Measurements from ENCODE around the gene PIWIL1. TPM values are rescaled to one million over a fixed set of nuclear protein-coding genes. Genes with fewer than 3 reads are reported as not detected.

The PIWIL1 gene
- total and polyA plus RNA-seq, 3 donors from 2014 or later: 53.0 to 203 (median 71.7) TPM

DNA sequence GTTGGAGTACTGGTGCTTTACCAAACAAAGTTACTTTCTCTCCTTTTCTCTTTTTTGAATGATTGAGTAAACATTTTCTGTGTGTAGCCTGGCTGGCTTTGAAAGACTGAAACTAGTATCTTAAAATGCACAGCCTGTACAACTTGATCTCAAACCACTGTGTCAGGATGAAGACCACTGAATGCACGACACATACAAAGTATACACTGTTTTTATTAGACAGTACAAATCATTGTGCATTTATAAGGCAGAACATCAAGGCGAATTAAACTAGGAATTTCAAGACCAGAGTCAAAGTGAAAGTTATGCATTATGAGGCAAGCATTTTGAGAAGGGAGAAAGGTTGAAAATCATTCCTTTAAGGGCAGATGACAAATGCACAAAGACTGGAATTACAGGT is 59.0 kb downstream of the PIWIL1 start:
- H3K4me1 ChIP-seq: no peaks in the 10 kb centered on the region
- no peaks in the 10 kb centered on the region for H3K9me3 ChIP-seq
- no peaks in the 10 kb centered on the region for H3K27me3 ChIP-seq
- H3K4me3 ChIP-seq: no peak overlapping the region
- no peak for DNase-seq
- intact Hi-C loops (cut with DNase I; ENCODE audit: low total_unique reads): no loop called here
- H3K27ac ChIP-seq: no peak overlapping the region
- TF ChIP-seq, protein P1, sequence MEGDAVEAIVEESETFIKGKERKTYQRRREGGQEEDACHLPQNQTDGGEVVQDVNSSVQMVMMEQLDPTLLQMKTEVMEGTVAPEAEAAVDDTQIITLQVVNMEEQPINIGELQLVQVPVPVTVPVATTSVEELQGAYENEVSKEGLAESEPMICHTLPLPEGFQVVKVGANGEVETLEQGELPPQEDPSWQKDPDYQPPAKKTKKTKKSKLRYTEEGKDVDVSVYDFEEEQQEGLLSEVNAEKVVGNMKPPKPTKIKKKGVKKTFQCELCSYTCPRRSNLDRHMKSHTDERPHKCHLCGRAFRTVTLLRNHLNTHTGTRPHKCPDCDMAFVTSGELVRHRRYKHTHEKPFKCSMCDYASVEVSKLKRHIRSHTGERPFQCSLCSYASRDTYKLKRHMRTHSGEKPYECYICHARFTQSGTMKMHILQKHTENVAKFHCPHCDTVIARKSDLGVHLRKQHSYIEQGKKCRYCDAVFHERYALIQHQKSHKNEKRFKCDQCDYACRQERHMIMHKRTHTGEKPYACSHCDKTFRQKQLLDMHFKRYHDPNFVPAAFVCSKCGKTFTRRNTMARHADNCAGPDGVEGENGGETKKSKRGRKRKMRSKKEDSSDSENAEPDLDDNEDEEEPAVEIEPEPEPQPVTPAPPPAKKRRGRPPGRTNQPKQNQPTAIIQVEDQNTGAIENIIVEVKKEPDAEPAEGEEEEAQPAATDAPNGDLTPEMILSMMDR (IDR thresholded peaks at IDR 0.05): no peak
- no peak for TF ChIP-seq POLR2A (IDR thresholded peaks at IDR 0.05)
- H3K36me3 ChIP-seq (ENCODE audit: low read depth, missing control alignments): no peaks in the 10 kb centered on the region
- WGBS, 2 donors: 66 to 72% methylated on average over 2 of the region's 2 CpGs

DNA sequence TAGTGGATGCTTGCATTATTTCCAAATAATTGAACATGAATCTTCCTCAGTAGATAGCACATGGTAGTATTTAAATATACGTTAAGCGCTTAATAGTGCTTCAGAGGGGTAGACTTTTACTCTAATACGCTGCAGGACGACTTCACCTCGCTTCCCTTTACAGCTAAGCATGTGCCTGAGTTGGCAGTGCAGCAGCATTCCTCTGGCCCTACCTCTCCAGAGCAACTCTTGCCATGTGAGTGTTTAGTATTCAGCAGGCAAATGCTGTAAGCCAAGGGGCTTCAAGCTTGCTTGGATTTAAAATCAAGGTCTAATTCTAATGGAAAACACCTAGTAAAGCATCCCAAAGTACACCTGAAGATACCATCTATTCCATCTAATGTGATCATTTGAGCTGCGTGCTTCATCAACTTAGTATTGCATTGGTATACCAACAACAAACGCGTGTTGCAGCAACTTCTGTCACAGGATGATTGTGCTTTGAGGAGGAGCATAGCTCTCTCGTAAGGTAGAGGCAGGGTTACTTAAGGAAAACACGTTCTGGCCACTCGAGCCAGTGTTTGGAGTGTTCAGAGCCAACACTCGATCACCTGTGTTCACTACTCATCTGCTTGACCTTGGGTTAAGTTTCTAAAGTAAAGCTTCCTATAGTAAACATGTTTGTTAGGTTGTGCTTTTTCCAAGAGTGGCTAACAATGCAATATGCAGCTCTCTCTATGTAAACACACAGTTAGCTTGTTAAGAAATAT is 60.6 kb downstream of the PIWIL1 start:
- intact Hi-C loops (cut with DNase I; ENCODE audit: low total_unique reads): no loop called here
- Histone ChIP-seq H3K27me3 (no peaks in the 10 kb centered on the region), H3K4me1 (no peaks in the 10 kb centered on the region), H3K4me3 (no peak overlapping the region), H3K36me3 (ENCODE audit: low read depth, missing control alignments) (no peaks in the 10 kb centered on the region), H3K9me3 (no peaks in the 10 kb centered on the region), H3K27ac (no peak overlapping the region)
- no peak for DNase-seq
- TF ChIP-seq, protein P1 (IDR thresholded peaks at IDR 0.05): no peak
- TF ChIP-seq POLR2A (IDR thresholded peaks at IDR 0.05): no peak
- 85 to 87% methylated on average over 12 of the region's 12 CpGs for WGBS, 2 donors

DNA sequence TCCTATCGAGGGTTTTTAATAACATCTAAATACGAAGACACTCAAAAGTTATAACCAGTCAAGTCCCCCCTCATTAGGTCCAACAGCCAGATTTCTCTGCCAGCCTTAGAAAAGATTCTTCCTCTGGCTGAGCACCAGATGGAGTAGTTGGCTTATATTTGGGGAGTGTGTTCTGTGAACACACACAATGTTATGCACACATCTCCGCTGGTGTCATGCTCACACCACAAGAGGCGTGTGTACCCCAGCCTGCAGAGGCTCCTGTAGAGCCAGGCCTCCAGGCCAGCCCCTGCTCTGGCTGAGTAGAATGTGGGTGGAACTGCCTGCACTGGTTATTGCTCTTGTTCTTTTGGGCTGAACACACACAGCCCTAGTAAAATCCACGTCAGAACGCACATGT is 64.0 kb downstream of the PIWIL1 start:
- intact Hi-C loops (cut with DNase I; ENCODE audit: low total_unique reads): no loop called here
- Histone ChIP-seq H3K27me3 (no peaks in the 10 kb centered on the region), H3K9me3 (no peaks in the 10 kb centered on the region), H3K36me3 (ENCODE audit: low read depth, missing control alignments) (no peaks in the 10 kb centered on the region), H3K27ac (no peak overlapping the region), H3K4me1 (no peaks in the 10 kb centered on the region), H3K4me3 (no peak overlapping the region)
- 77 to 81% methylated on average over 4 to 6 of the region's 6 CpGs for WGBS, 2 donors
- no peak for TF ChIP-seq POLR2A (IDR thresholded peaks at IDR 0.05)
- TF ChIP-seq, protein P1 (IDR thresholded peaks at IDR 0.05): no peak
- DNase-seq: no peak

DNA sequence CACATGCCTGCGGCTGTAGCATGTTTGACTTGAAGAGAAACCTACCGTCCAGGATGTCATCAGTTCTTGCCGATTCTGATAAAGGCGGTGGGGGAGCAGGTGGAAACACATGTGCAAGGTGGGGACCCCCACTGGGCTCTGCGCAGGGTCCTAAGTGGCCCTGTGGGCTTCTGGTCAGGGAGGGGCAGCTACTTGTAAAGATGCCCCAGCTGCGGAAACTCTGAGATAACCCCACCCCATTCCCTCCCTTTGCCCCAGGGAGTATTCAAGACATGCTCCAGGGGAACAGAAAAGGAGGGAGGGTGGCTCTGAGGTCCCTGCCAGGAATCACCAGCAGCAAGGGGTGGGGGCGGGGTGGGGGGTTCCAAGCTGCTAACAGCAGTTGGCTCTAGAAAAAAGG is 67.6 kb downstream of the PIWIL1 start:
- H3K36me3 ChIP-seq (ENCODE audit: low read depth, missing control alignments): no peaks in the 10 kb centered on the region
- no peaks in the 10 kb centered on the region for H3K4me1 ChIP-seq
- H3K4me3 ChIP-seq: no peak overlapping the region
- intact Hi-C loops (cut with DNase I; ENCODE audit: low total_unique reads): no loop called here
- no peaks in the 10 kb centered on the region for H3K9me3 ChIP-seq
- TF ChIP-seq, protein P1 (IDR thresholded peaks at IDR 0.05): no peak
- no peak for TF ChIP-seq POLR2A (IDR thresholded peaks at IDR 0.05)
- no peak for DNase-seq
- no peaks in the 10 kb centered on the region for H3K27me3 ChIP-seq
- WGBS, 2 donors: 77 to 78% methylated on average over 7 of the region's 7 CpGs
- H3K27ac ChIP-seq: no peak overlapping the region

DNA sequence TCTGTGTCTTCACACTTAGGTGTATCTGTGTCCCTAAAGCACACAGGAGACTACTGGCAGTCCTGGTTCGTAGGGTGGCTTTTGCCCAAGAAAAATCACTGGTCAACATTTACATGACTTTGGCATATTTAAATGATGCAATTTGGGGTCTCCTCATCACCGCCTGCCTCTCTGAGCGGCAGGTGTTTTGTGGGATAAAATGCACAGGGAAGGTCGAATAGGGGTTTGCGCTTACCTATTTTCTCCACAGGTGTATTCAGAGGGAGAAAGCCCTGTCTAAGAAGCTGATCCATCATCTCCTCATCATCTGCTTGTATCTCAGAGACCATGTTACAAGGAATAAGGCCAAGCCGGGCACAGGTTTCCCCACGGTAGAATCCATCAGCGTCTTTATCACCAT is 74.7 kb downstream of the PIWIL1 start:
- no peak for TF ChIP-seq POLR2A (IDR thresholded peaks at IDR 0.05)
- TF ChIP-seq, protein P1 (IDR thresholded peaks at IDR 0.05): no peak
- 88 to 93% methylated on average over 8 of the region's 8 CpGs for WGBS, 2 donors
- Histone ChIP-seq H3K9me3 (no peaks in the 10 kb centered on the region), H3K4me3 (no peak overlapping the region), H3K36me3 (ENCODE audit: low read depth, missing control alignments) (no peaks in the 10 kb centered on the region), H3K27ac (no peak overlapping the region), H3K4me1 (no peaks in the 10 kb centered on the region), H3K27me3 (no peaks in the 10 kb centered on the region)
- intact Hi-C loops (cut with DNase I; ENCODE audit: low total_unique reads): no loop called here
- DNase-seq: no peak
